K562 (cell line): ENCODE data around the gene SPAG4. TPM values are rescaled to one million over a fixed set of nuclear protein-coding genes. Genes with fewer than 3 reads are reported as not detected.

Source experiments
- ATAC-seq: fragments of 200-7000 bp; cut with Tn5 transposase; 3 replicates; pipeline ENCODE4 v1.9.1; 2020; ENCODE audit warnings: moderate library complexity
- BruUV-seq: library from RNA; stranded (reverse); fragments of 400-500 nt; replicated peaks from 2 replicates; lab custom pipeline; 2021; lab: Mats Ljungman, UMichigan
- CTCF ChIA-PET: fragments of 300-600 bp; formaldehyde crosslinking; extraction: SDS; loops from one replicate; lab custom pipeline; 2021; ENCODE audit warnings: low intra/inter-chr PET ratio; lab: Yijun Ruan, JAX
- POLR2A ChIA-PET: fragments of 300-600, 350-650 bp; sonication (Branson Sonifier 250); formaldehyde crosslinking; extraction: SDS; loops from one replicate; lab custom pipeline; 2021; ENCODE audit warnings: antibody characterized with exemption, inconsistent platforms; lab: Yijun Ruan, JAX
- DNase-seq, 4 experiments: peaks; one replicate each; pipeline versions ENCODE4 v3.0.0 to v3.0.0-alpha.2; 2011 to 2018; ENCODE audit warnings: low spot score in 3 of 4, mixed read lengths in 3 of 4; ENCODE audit errors: extremely low read depth in 1 of 4
- FAIRE-seq: peaks from 2 replicates; lab custom pipeline; 2011; peaks lifted over from hg19 to GRCh38; lab: Jason Lieb, UNC
- H2AFZ ChIP-seq: 2 replicates; pipeline ENCODE4 v1.6.0; 2011; ENCODE audit warnings: low read depth, low read length, control low read depth, inconsistent platforms
- H3K27ac ChIP-seq: fragments of 200-600 bp; 3 replicates; pipeline ENCODE4 v1.8.0; 2011; ENCODE audit warnings: low read depth, mild to moderate bottlenecking, control low read depth, inconsistent platforms, low read length, moderate library complexity, mixed read lengths; ENCODE audit errors: extremely low read depth
- H3K27me3 ChIP-seq, 2 experiments: fragments of 300-600 bp in 1 of 2; 2 replicates in 1 of 2; 3 replicates in 1 of 2; pipeline versions ENCODE4 v1.6.0 to v1.8.0; 2011; ENCODE audit warnings: inconsistent platforms in 2 of 2, low read length in 2 of 2, mild to moderate bottlenecking in 1 of 2, mixed read lengths in 1 of 2, moderate library complexity in 1 of 2; ENCODE audit not compliant: control insufficient read depth in 2 of 2, insufficient read depth in 2 of 2
- H3K36me3 ChIP-seq: fragments of 300-600 bp; 3 replicates; pipeline ENCODE4 v1.8.0; 2011; ENCODE audit warnings: mild to moderate bottlenecking, low read length, inconsistent platforms; ENCODE audit not compliant: control insufficient read depth, insufficient read depth
- H3K4me1 ChIP-seq, 2 experiments: fragments of 200-600 bp in 1 of 2; replicated peaks in 1 of 2; 2 replicates in 1 of 2; 3 replicates in 1 of 2; pipeline versions ENCODE4 v1.5.1 to v1.8.0; 2011; ENCODE audit warnings: inconsistent platforms in 2 of 2, low read length in 2 of 2, mild to moderate bottlenecking in 1 of 2, mixed read lengths in 1 of 2, moderate library complexity in 1 of 2; ENCODE audit not compliant: control insufficient read depth in 2 of 2, insufficient read depth in 2 of 2
- H3K4me2 ChIP-seq: 2 replicates; pipeline ENCODE4 v1.6.1; 2011; ENCODE audit warnings: low read length, control low read depth, inconsistent platforms, mixed read lengths; ENCODE audit not compliant: insufficient read depth
- H3K4me3 ChIP-seq: fragments of 200-600 bp; sonication (generic), shearing (Covaris generic); 2 replicates; pipeline ENCODE4 v1.5.1; 2016; ENCODE audit warnings: control low read depth, inconsistent platforms
- H3K79me2 ChIP-seq: fragments of 200-600 bp; 3 replicates; pipeline ENCODE4 v1.8.0; 2011; ENCODE audit warnings: low read length, inconsistent platforms; ENCODE audit not compliant: control insufficient read depth, insufficient read depth
- H3K9ac ChIP-seq, 2 experiments: 2 replicates each; pipeline versions ENCODE4 v1.6.0 to v1.6.1; 2011; ENCODE audit warnings: low read depth in 2 of 2, low read length in 2 of 2, control low read depth in 1 of 2, inconsistent platforms in 1 of 2, mild to moderate bottlenecking in 1 of 2, mixed read lengths in 1 of 2; ENCODE audit not compliant: insufficient read depth in 1 of 2
- H3K9me1 ChIP-seq: one replicate; pipeline ENCODE4 v1.6.0; 2011; ENCODE audit warnings: inconsistent platforms, mild to moderate bottlenecking, low read length, moderate library complexity; ENCODE audit not compliant: control insufficient read depth, insufficient read depth
- H3K9me3 ChIP-seq: replicated peaks from 2 replicates; pipeline ENCODE4 v1.5.1; 2011; ENCODE audit warnings: low read depth, low read length, inconsistent platforms; ENCODE audit not compliant: control insufficient read depth, insufficient read depth
- H4K20me1 ChIP-seq: replicated peaks from 2 replicates; pipeline ENCODE4 v1.6.1; 2011; ENCODE audit warnings: low read length, inconsistent platforms, mixed read lengths; ENCODE audit not compliant: control insufficient read depth, insufficient read depth
- BRD9 ChIP-seq: fragments of 450-650 bp; IDR thresholded peaks from 2 replicates; pipeline ENCODE4 v1.6.1; 2018; ENCODE audit warnings: low read depth; ENCODE audit not compliant: partially characterized antibody
- CLOCK ChIP-seq: fragments of 250-450 bp; sonication (Bioruptor Pico); IDR thresholded peaks from 2 replicates; pipeline ENCODE4 v1.4.0; 2020; ENCODE audit warnings: mild to moderate bottlenecking, moderate library complexity, borderline replicate concordance
- COPS2 ChIP-seq: fragments of 450-650 bp; conservative IDR thresholded peaks from 2 replicates; pipeline ENCODE4 v1.6.1; 2016; ENCODE audit warnings: mild to moderate bottlenecking, moderate library complexity
- CREBBP ChIP-seq: IDR thresholded peaks from one replicate; pipeline ENCODE4 v1.6.1; 2012; ENCODE audit warnings: low read depth, mild to moderate bottlenecking, control low read depth, inconsistent platforms, low read length
- CTCF ChIP-seq, 3 experiments: IDR thresholded peaks in 2 of 3; conservative IDR thresholded peaks in 1 of 3; 2 replicates each; pipeline ENCODE4 v1.5.1; 2011 to 2012; ENCODE audit warnings: low read length in 3 of 3, mild to moderate bottlenecking in 3 of 3, control low read depth in 2 of 3, improper control_type of control experiment in 1 of 3, inconsistent platforms in 1 of 3, low read depth in 1 of 3, mixed read lengths in 1 of 3, moderate library complexity in 1 of 3; ENCODE audit not compliant: insufficient read depth in 2 of 3
- CXXC5 ChIP-seq: fragments of 250-450 bp; sonication (Bioruptor Pico); IDR thresholded peaks from 2 replicates; pipeline ENCODE4 v1.8.0; 2022; ENCODE audit warnings: inconsistent platforms, mild to moderate bottlenecking, moderate library complexity
- HDAC8 ChIP-seq: fragments of 450-650 bp; IDR thresholded peaks from 2 replicates; pipeline ENCODE4 v1.6.1; 2016; ENCODE audit warnings: mild to moderate bottlenecking, missing genetic modification characterization, moderate library complexity, missing compliant biosample characterization
- KDM2B ChIP-seq: fragments of 250-450 bp; sonication (Bioruptor Pico); IDR thresholded peaks from 2 replicates; pipeline ENCODE4 v1.8.0; 2021; ENCODE audit warnings: mild to moderate bottlenecking, moderate library complexity
- RBFOX2 ChIP-seq: fragments of 200-400 bp; formaldehyde crosslinking; IDR thresholded peaks from 2 replicates; pipeline ENCODE4 v1.6.1; 2017; ENCODE audit warnings: low read depth, mild to moderate bottlenecking, low read length, moderate library complexity
- XRCC5 ChIP-seq: fragments of 200-400 bp; formaldehyde crosslinking; IDR thresholded peaks from 2 replicates; pipeline ENCODE4 v1.6.1; 2017; ENCODE audit warnings: low read depth, mild to moderate bottlenecking, low read length
- WGBS: fragments of 100-300 bp; shearing (Covaris generic); methylation state at CpG from one replicate; pipeline ENCODE4 v1.1.6; 2016; ENCODE audit warnings: low coverage, mixed read lengths; ENCODE audit not compliant: insufficient coverage; ENCODE audit errors: missing lambda C conversion rate; 5-methylcytosine and 5-hydroxymethylcytosine counted together
- in situ Hi-C: fragments of 300-500 bp; cut with MboI; formaldehyde crosslinking; loops from 4 replicates; pipeline ENCODE4 v1.15.0; 2018; ENCODE audit warnings: inconsistent platforms, mixed read lengths
- intact Hi-C: fragments of 100-400 bp; cut with micrococcal nuclease; formaldehyde crosslinking; loops from 2 replicates; pipeline ENCODE4 v1.14.2; 2022
- polyA plus RNA-seq, 8 experiments: library from polyadenylated mRNA; depleted of rRNA in 4 of 8; stranded (reverse) in 5 of 8; unstranded in 3 of 8; fragments of >200 nt; fragmentation: Nextera tagmentation in 2 of 8; fragmentation: Illumina TruSeq in 1 of 8; extraction: Ambion mirVana in 2 of 8; extraction: Trizol in 1 of 8; gene quantifications; 2 replicates each; pipeline versions ENCODE4 v1.2.1 to v1.2.3, GENCODE V29; 2011 to 2014; ENCODE audit warnings: inconsistent platforms in 1 of 8, missing spikeins in 1 of 8
- total RNA-seq, 7 experiments: library from RNA; depleted of rRNA in 6 of 7; stranded (reverse); fragments of >200 nt in 6 of 7; fragmentation: Illumina TruSeq in 2 of 7; extraction: Trizol in 2 of 7; gene quantifications; 2 replicates each; pipeline versions ENCODE4 v1.2.1 to v1.2.3, GENCODE V29; 2011 to 2021; ENCODE audit warnings: low replicate concordance in 1 of 7

The SPAG4 gene
- total and polyA plus RNA-seq, 9 of the 15 experiments (the other 6 are each of a cell fraction or from before 2014, with no cell fraction given): 1.6 to 11.4 (median 4.6) TPM

DNA sequence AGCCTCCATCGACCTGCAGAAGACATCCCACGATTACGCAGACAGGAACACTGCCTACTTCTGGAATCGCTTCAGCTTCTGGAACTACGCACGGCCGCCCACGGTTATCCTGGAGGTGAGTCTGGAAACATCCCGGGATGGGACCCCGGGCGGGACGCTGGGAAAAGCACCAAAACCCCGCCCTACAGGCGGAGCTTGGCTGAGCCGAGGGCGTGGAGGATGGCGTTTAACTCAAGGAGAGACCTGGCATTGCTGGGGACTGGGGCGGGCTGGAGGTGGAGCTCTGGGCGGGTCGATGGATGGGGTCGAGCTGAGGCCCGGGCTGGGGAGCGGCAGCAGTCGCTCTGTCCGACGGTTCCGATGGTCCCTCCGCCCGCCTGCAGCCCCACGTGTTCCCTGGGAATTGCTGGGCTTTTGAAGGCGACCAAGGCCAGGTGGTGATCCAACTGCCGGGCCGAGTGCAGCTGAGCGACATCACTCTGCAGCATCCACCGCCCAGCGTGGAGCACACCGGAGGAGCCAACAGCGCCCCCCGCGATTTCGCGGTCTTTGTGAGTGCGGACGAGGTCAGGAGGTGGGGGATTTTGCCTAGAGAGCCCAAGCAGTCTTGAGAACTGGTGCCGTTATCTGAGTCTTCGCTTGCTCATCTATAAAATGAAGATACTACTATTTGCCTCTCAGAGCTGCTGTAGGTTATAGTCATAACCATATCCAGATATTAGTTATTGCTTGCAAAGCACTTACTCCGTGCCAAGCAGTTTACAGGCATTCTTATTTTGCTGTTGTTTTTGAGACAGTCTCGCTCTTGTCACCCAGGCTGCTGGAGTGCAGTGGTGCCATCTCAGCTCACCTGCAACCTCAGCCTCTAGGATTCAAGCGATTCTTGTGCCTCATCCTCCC lies 3.8 kb downstream of the SPAG4 start (continued):
- TF ChIP-seq CTCF (IDR thresholded peaks at IDR 0.05 in 2 of 3, conservative IDR thresholded peaks at IDR 0.05 in 1 of 3; ENCODE audit: insufficient read depth in 2 of 3, low read depth in 1 of 3, low read length in 3 of 3): peak; percentile 20 to 41 (median 31); a peak in 3 of 6 replicates
- TF ChIP-seq BRD9: no peak
- TF ChIP-seq XRCC5: no peak
- 0 out of 2 replicates have a peak, but pooled peaks have one; percentile 18 for TF ChIP-seq RBFOX2
- TF ChIP-seq KDM2B (CRISPR knock-in tag): no peak

- no peaks in the 10 kb centered on the region for H3K9me1 ChIP-seq
- H3K4me2 ChIP-seq: no peak overlapping the region
- H3K27ac ChIP-seq: no peak overlapping the region
- no peak overlapping the region for H2AFZ ChIP-seq
- ChIA-PET POLR2A (interaction anchor here (0.6 to 2.0 kb wide), 4 partner anchors 10 to 40 kb away, joined by 3 to 6 read pairs (median 4); no protein-coding TSS in a partner anchor), CTCF (no interaction called here)
- H3K36me3 ChIP-seq: peaks cover 12% of the 10 kb centered on the region; the same call in 2 of the 3 replicates
- intact Hi-C loops (no loop called here), in situ Hi-C loops (no loop called here)
- no TSS peak for BruUV-seq
- WGBS: 82% methylated on average over 6 of the region's 11 CpGs
- no peak overlapping the region; a peak in 1 of 4 replicates for H3K9ac ChIP-seq
- no peaks in the 10 kb centered on the region for H3K9me3 ChIP-seq
- ATAC-seq (no peak), DNase-seq (no peak), FAIRE-seq (peak; percentile 67)
- peaks cover 7 to 32% of the 10 kb centered on the region in 2 experiments; a peak in 4 of 5 replicates for H3K4me1 ChIP-seq
- H3K79me2 ChIP-seq: 0 out of 3 replicates have a peak, but pooled peaks cover 4% of the 10 kb centered on the region
- no peak overlapping the region for H3K4me3 ChIP-seq
- no peaks in the 10 kb centered on the region for H3K27me3 ChIP-seq
- no peaks in the 10 kb centered on the region for H4K20me1 ChIP-seq
- no peak for TF ChIP-seq HDAC8 (tag)
- TF ChIP-seq CREBBP: no peak
- no peak for TF ChIP-seq CLOCK (CRISPR knock-in tag)
- no peak for TF ChIP-seq CTCF (IDR thresholded peaks at IDR 0.05 in 2 of 3, conservative IDR thresholded peaks at IDR 0.05 in 1 of 3; ENCODE audit: insufficient read depth in 2 of 3, low read depth in 1 of 3, low read length in 3 of 3)
- TF ChIP-seq CXXC5 (CRISPR knock-in tag): no peak
- TF ChIP-seq COPS2: no peak
Measured at GRCh38 chr20:35620818-35621559, 5.4 kb downstream of the SPAG4 start.
